GM19467 (cell line): Measurements from ENCODE around the gene TRIP6.
"Not testable (repeated sequence)": the region's sequence is repeated elsewhere in the genome, so short reads cannot be mapped to it uniquely, and the experiment has no call there.

ENCODE experiments used
- ATAC-seq: cut with Tn5 transposase; IDR thresholded peaks from one replicate; pipeline ENCODE4 v1.9.1; 2021; ENCODE audit warnings: mild to moderate bottlenecking, moderate library complexity; ENCODE audit not compliant: unreplicated experiment

Gene TRIP6

GRCh38 chr7:100910443-100910842 lies 43.3 kb downstream of the TRIP6 start:
- ATAC-seq, result not testable (repeated sequence)

- ATAC-seq, result no peak
Measured at GRCh38 chr7:100911484-100911883, 44.3 kb downstream of the TRIP6 start.

DNA sequence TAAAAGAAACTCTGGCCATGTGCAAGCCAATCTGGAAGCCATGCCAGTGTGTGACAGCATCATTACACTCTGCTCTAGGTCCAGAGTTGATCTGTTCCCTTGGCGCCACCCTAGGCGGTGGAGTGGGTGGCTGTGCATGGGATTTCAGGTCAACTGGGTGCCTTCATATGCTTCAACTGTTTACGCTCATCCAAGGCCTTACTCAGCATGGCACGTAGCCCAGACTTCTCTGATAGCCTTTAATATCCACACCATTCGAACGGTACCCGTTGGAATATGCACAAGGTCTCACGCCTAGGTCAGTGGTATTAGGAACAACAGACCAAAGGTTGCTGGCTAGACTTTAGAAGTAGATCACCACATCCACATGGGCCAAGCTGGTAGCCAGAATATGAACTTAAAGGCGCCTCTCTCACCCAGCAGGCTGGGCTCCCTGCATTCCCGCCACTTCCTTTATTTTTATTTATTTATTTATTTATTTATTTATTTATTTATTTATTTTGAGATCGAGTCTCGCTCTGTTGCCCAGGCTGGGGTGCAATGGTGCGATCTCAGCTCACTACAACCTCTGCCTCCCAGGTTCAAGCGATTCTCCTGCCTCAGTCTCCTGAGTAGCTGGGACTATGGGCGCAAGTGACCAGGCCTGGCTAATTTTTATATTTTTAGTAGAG lies 47.2 kb downstream of the TRIP6 start:
- ATAC-seq, result no peak

DNA sequence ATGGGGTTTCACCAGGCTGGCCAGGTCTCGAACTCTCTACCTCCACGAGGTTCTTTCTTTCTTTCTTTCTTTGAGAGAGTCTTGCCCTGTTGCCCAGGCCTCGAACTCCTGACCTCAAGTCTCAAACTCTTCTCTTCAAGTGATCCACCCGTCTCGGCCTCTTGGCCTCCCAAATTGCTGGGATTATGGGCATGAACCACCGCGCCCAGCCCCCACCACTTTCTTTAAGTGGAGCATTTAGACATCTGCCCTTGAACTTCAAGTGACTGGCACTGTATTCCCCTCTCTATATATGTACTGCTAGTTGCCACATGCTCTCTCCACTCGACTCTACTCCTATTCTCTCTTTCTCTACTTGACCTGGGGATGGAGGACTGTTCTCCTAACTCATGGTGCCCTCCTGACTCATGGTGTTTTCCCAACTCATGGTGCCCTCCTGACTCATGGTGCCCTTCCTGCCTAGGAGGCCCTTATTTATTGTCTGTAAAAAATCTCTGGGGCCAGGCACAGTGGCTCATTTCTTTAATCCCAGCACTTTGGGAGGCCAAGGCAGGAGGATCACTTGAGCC lies 47.8 kb downstream of the TRIP6 start:
- ATAC-seq, result no peak

GRCh38 chr7:100919335-100919734 lies 52.1 kb downstream of the TRIP6 start:
- not testable (repeated sequence) for ATAC-seq

DNA sequence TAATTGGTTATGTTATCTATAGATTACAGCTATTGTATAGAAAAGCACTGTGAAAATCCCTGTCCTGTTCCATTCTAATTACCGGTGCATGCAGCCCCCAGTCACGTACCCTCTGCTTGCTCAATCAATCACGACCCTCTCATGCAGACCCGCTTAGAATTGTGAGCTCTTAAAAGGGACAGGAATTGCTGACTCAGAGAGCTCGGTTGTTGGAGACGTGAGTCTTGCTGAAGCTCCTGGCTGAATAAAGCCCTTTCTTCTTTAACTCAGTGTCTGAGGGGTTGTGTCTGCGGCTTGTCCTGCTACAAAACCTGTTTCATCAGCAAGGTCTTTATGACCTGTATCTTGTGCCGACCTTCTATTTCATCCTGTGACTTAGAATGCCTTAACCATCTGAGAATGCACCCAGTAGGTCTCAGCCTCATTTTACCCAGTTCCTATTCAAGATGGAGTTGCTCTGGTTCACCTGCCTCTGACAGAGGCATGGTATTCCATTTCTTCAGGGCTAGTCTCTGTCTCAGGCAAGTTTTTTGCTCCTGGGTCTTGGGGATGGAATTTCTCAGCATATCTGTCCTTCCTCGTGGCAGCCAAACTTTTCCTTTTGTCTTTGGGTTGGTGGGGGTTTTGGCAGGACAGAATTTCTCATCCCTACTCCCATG lies 52.7 kb downstream of the TRIP6 start:
- ATAC-seq, result not testable (repeated sequence)

GRCh38 chr7:100921039-100921438 lies 53.9 kb downstream of the TRIP6 start:
- no peak for ATAC-seq
